Neural cell (in vitro differentiated cells): Measurements from ENCODE around the gene CLEC4C.

Experiments
- POLR2AphosphoS5 ChIP-seq: IDR thresholded peaks from 2 replicates; pipeline ENCODE4 v1.6.1; 2012
- RAD21 ChIP-seq: fragments of 450-650 bp; conservative IDR thresholded peaks from 2 replicates; pipeline ENCODE4 v1.6.1; 2014; ENCODE audit warnings: antibody characterized with exemption, mild to moderate bottlenecking, moderate library complexity
- TF ChIP-seq, protein P1 (sequence below): fragments of 450-650 bp; IDR thresholded peaks from 2 replicates; pipeline ENCODE4 v1.5.1; 2014; ENCODE audit warnings: antibody characterized with exemption, mild to moderate bottlenecking, moderate library complexity; ENCODE audit not compliant: poor library complexity, severe bottlenecking

GRCh38 chr12:7750350-7750749 lies 3.2 kb upstream of the CLEC4C start:
- TF ChIP-seq RAD21 (no peak), POLR2AphosphoS5 (no peak)
- TF ChIP-seq, protein P1, sequence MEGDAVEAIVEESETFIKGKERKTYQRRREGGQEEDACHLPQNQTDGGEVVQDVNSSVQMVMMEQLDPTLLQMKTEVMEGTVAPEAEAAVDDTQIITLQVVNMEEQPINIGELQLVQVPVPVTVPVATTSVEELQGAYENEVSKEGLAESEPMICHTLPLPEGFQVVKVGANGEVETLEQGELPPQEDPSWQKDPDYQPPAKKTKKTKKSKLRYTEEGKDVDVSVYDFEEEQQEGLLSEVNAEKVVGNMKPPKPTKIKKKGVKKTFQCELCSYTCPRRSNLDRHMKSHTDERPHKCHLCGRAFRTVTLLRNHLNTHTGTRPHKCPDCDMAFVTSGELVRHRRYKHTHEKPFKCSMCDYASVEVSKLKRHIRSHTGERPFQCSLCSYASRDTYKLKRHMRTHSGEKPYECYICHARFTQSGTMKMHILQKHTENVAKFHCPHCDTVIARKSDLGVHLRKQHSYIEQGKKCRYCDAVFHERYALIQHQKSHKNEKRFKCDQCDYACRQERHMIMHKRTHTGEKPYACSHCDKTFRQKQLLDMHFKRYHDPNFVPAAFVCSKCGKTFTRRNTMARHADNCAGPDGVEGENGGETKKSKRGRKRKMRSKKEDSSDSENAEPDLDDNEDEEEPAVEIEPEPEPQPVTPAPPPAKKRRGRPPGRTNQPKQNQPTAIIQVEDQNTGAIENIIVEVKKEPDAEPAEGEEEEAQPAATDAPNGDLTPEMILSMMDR = no peak
